DND-41 (cell line): Measurements from ENCODE around the gene CLEC5A.

Source experiments
- CTCF ChIP-seq: IDR thresholded peaks from 2 replicates; pipeline ENCODE4 v1.5.1; 2012; ENCODE audit warnings: borderline replicate concordance, low read length, moderate library complexity, mild to moderate bottlenecking; ENCODE audit not compliant: poor library complexity, severe bottlenecking; ENCODE audit errors: extremely low read depth
- EZH2 ChIP-seq: IDR thresholded peaks from 3 replicates; pipeline ENCODE4 v1.6.1; 2012; ENCODE audit warnings: borderline replicate concordance, low read depth, mild to moderate bottlenecking, moderate library complexity, low read length, inconsistent platforms; ENCODE audit not compliant: severe bottlenecking

- TF ChIP-seq CTCF (no peak), EZH2 (no peak)
Observed at GRCh38 chr7:141928845-141929195, 18.0 kb downstream of the CLEC5A start.
